Uterus (tissue), 4 donors: Measurements from ENCODE around the gene PIK3C2G. TPM values are rescaled to one million over a fixed set of nuclear protein-coding genes. Genes with fewer than 3 reads are reported as not detected.
A peak's percentile ranks its signal among the peaks of the same experiment; 100 is the strongest.

ENCODE experiments used
- DNase-seq, 2 donors: peaks; one replicate each; pipeline ENCODE4 v3.0.0-alpha.2; 2019 to 2020
- H3K27ac ChIP-seq, 2 donors: fragments of 200-600 bp; sonication (generic); 1 replicate in 1 of 2; 2 replicates in 1 of 2; pipeline ENCODE4 v1.5.1; 2016 to 2018
- H3K27me3 ChIP-seq, 2 donors: fragments of 200-600 bp; sonication (generic); one replicate each; pipeline ENCODE4 v1.5.1; 2018 to 2019; ENCODE audit warnings: control low read depth in 1 of 2
- H3K36me3 ChIP-seq, 2 donors: fragments of 200-600 bp; sonication (generic); one replicate each; pipeline ENCODE4 v1.5.1; 2019; ENCODE audit warnings: control low read depth in 1 of 2
- H3K4me1 ChIP-seq, 2 donors: fragments of 200-600 bp; sonication (generic); one replicate each; pipeline ENCODE4 v1.5.1; 2018 to 2019; ENCODE audit warnings: control low read depth in 1 of 2
- H3K4me3 ChIP-seq, 2 donors: fragments of 200-600 bp; sonication (generic); 1 replicate in 1 of 2; 2 replicates in 1 of 2; pipeline ENCODE4 v1.5.1; 2018 to 2019; ENCODE audit warnings: mild to moderate bottlenecking in 1 of 2
- H3K9me3 ChIP-seq, 2 donors: fragments of 200-600 bp; sonication (generic); one replicate each; pipeline ENCODE4 v1.5.1; 2019; ENCODE audit warnings: control low read depth in 1 of 2
- CTCF ChIP-seq, 4 experiments: fragments of 200-600 bp in 2 of 4; fragments of 450-650 bp in 2 of 4; sonication (generic) in 2 of 4; IDR thresholded peaks; one replicate each; pipeline ENCODE4 v1.5.1; 2016 to 2019; ENCODE audit warnings: antibody characterized with exemption in 4 of 4, mild to moderate bottlenecking in 2 of 4, moderate library complexity in 1 of 4
- POLR2A ChIP-seq, 2 donors: fragments of 450-650 bp; IDR thresholded peaks; one replicate each; pipeline ENCODE4 v1.6.1; 2016; ENCODE audit warnings: antibody characterized with exemption in 2 of 2, mild to moderate bottlenecking in 1 of 2, moderate library complexity in 1 of 2
- intact Hi-C: fragments of 100-400 bp; cut with DNase I; formaldehyde crosslinking; loops from one replicate; pipeline ENCODE4 v1.15.1; 2023; ENCODE audit warnings: low total_unique reads
- total RNA-seq, 4 donors: library from RNA; depleted of rRNA in 3 of 4; stranded (reverse); fragments of >200 nt in 3 of 4; gene quantifications; one replicate each; pipeline versions ENCODE4 v1.1.0 to v1.2.4, GENCODE V29; 2014 to 2023
- donor health status: DM: yes; HTN: yes; CAD: no.

PIK3C2G gene
- total RNA-seq, 4 donors from 2014 or later = under 0.01 to 2.2 (median 0.34) TPM; not detected in 1

GRCh38 chr12:18224745-18225144, 36.6 kb upstream of the PIK3C2G start:
- no peaks in the 10 kb centered on the region for H3K36me3 ChIP-seq
- H3K4me3 ChIP-seq = no peak overlapping the region
- H3K27me3 ChIP-seq = no peaks in the 10 kb centered on the region
- TF ChIP-seq POLR2A (IDR thresholded peaks at IDR 0.05) (no peak), CTCF (IDR thresholded peaks at IDR 0.05) (peak in 2 of 4 experiments; percentile 4 to 15)
- H3K4me1 ChIP-seq = no peaks in the 10 kb centered on the region
- no peaks in the 10 kb centered on the region for H3K9me3 ChIP-seq
- intact Hi-C loops = no loop called here
- H3K27ac ChIP-seq = no peak overlapping the region
- no peak for DNase-seq

GRCh38 chr12:18239526-18239925, 21.8 kb upstream of the PIK3C2G start:
- Histone ChIP-seq H3K27ac (no peak overlapping the region), H3K9me3 (no peaks in the 10 kb centered on the region), H3K4me3 (no peak overlapping the region), H3K4me1 (no peaks in the 10 kb centered on the region), H3K36me3 (no peaks in the 10 kb centered on the region), H3K27me3 (no peaks in the 10 kb centered on the region)
- intact Hi-C loops = loop anchor here (10.0 kb wide), 1 partner anchor 1695 kb away; no protein-coding TSS in a partner anchor
- TF ChIP-seq POLR2A (IDR thresholded peaks at IDR 0.05) = no peak
- no peak for TF ChIP-seq CTCF (IDR thresholded peaks at IDR 0.05)
- DNase-seq = no peak

GRCh38 chr12:18242380-18243089, 18.8 kb upstream of the PIK3C2G start:
- no peak for DNase-seq
- intact Hi-C loops = no loop called here
- Histone ChIP-seq H3K4me3 (no peak overlapping the region), H3K4me1 (no peaks in the 10 kb centered on the region), H3K9me3 (no peaks in the 10 kb centered on the region), H3K27me3 (no peaks in the 10 kb centered on the region), H3K27ac (no peak overlapping the region), H3K36me3 (no peaks in the 10 kb centered on the region)
- TF ChIP-seq POLR2A (IDR thresholded peaks at IDR 0.05) = no peak
- no peak for TF ChIP-seq CTCF (IDR thresholded peaks at IDR 0.05)

- DNase-seq = no peak
- no peak for TF ChIP-seq CTCF (IDR thresholded peaks at IDR 0.05)
- Histone ChIP-seq H3K4me3 (no peak overlapping the region), H3K4me1 (no peaks in the 10 kb centered on the region), H3K27ac (no peak overlapping the region), H3K27me3 (no peaks in the 10 kb centered on the region), H3K36me3 (no peaks in the 10 kb centered on the region), H3K9me3 (no peaks in the 10 kb centered on the region)
- intact Hi-C loops = no loop called here
These were observed 18.1 kb upstream of the PIK3C2G start for GRCh38 chr12:18243238-18243637.

- Histone ChIP-seq H3K36me3 (no peaks in the 10 kb centered on the region), H3K9me3 (no peaks in the 10 kb centered on the region), H3K4me1 (no peaks in the 10 kb centered on the region), H3K4me3 (no peak overlapping the region), H3K27ac (no peak overlapping the region), H3K27me3 (no peaks in the 10 kb centered on the region)
- intact Hi-C loops = no loop called here
- no peak for DNase-seq
- TF ChIP-seq POLR2A (IDR thresholded peaks at IDR 0.05) = no peak
- no peak for TF ChIP-seq CTCF (IDR thresholded peaks at IDR 0.05)
These were observed 15.3 kb upstream of the PIK3C2G start for GRCh38 chr12:18246066-18246465.
